ENCODE results near the gene SRP9. TPM values are rescaled to one million over a fixed set of nuclear protein-coding genes. Genes with fewer than 3 reads are reported as not detected.
A peak's percentile ranks its signal among the peaks of the same experiment; 100 is the strongest.
"Not testable (repeated sequence)": the region's sequence is repeated elsewhere in the genome, so short reads cannot be mapped to it uniquely, and the experiment has no call there.

The SRP9 gene
- polyA plus RNA-seq, 1 donor from 2014 or later = 240 TPM

- H3K4me3 Mint-ChIP-seq = no peak overlapping the region
- peaks cover 13 to 30% (median 21%) of the 10 kb centered on the region in 3 donors for H3K4me1 Mint-ChIP-seq
- no peak overlapping the region for H3K27ac Mint-ChIP-seq
- H3K9me3 Mint-ChIP-seq = no peaks in the 10 kb centered on the region
- H3K27me3 Mint-ChIP-seq = no peaks in the 10 kb centered on the region
- H3K36me3 Mint-ChIP-seq = peaks cover 7% of the 10 kb centered on the region
Observed at GRCh38 chr1:225778337-225778669, 677 bp downstream of the SRP9 start.

- not testable (repeated sequence) for H3K36me3 Mint-ChIP-seq, H3K9me3 Mint-ChIP-seq, H3K27ac Mint-ChIP-seq, H3K27me3 Mint-ChIP-seq, H3K4me3 Mint-ChIP-seq
- peaks cover 19 to 34% (median 21%) of the 10 kb centered on the region in 3 donors for H3K4me1 Mint-ChIP-seq
Observed at GRCh38 chr1:225779165-225779564, 1.5 kb downstream of the SRP9 start.

GRCh38 chr1:225780134-225780533 is 2.5 kb downstream of the SRP9 start:
- H3K4me3 Mint-ChIP-seq = peak overlapping the region in 1 of 4 donors; percentile 52
- H3K27ac Mint-ChIP-seq = peak overlapping the region in 2 of 3 donors; percentile 32 to 53
- no peaks in the 10 kb centered on the region for H3K9me3 Mint-ChIP-seq
- peaks cover 19 to 34% (median 21%) of the 10 kb centered on the region in 3 donors for H3K4me1 Mint-ChIP-seq
- no peaks in the 10 kb centered on the region for H3K27me3 Mint-ChIP-seq
- H3K36me3 Mint-ChIP-seq = peaks cover 7% of the 10 kb centered on the region

GRCh38 chr1:225780630-225781029 is 3.0 kb downstream of the SRP9 start:
- no peaks in the 10 kb centered on the region for H3K9me3 Mint-ChIP-seq
- H3K36me3 Mint-ChIP-seq = peaks cover 7% of the 10 kb centered on the region
- peaks cover 19 to 34% (median 19%) of the 10 kb centered on the region in 3 donors for H3K4me1 Mint-ChIP-seq
- peak overlapping the region in 2 of 3 donors; percentile 17 to 49 for H3K27ac Mint-ChIP-seq
- H3K27me3 Mint-ChIP-seq = no peaks in the 10 kb centered on the region
- H3K4me3 Mint-ChIP-seq = peak overlapping the region; percentile 13 to 78 (median 73)

- H3K4me3 Mint-ChIP-seq, H3K4me1 Mint-ChIP-seq, H3K27me3 Mint-ChIP-seq, H3K9me3 Mint-ChIP-seq, H3K27ac Mint-ChIP-seq: not testable (repeated sequence)
- H3K36me3 Mint-ChIP-seq = peaks cover 13% of the 10 kb centered on the region
Observed at GRCh38 chr1:225789142-225789541, 11.5 kb downstream of the SRP9 start.

GRCh38 chr1:225794954-225795353 is 17.3 kb downstream of the SRP9 start:
- Mint-ChIP-seq H3K4me3 (no peak overlapping the region), H3K36me3 (peaks cover 21% of the 10 kb centered on the region), H3K27me3 (no peaks in the 10 kb centered on the region), H3K27ac (no peak overlapping the region), H3K9me3 (peaks cover 3 to 5% (median 4%) of the 10 kb centered on the region in 3 donors), H3K4me1 (peaks cover 0 to 2% (median 1%) of the 10 kb centered on the region in 3 donors)

- H3K36me3 Mint-ChIP-seq = peaks cover 17% of the 10 kb centered on the region
- H3K9me3 Mint-ChIP-seq, H3K4me3 Mint-ChIP-seq, H3K4me1 Mint-ChIP-seq, H3K27me3 Mint-ChIP-seq, H3K27ac Mint-ChIP-seq: not testable (repeated sequence)
Observed at GRCh38 chr1:225796097-225796496, 18.5 kb downstream of the SRP9 start.

GRCh38 chr1:225801146-225801545 is 23.5 kb downstream of the SRP9 start:
- H3K27me3 Mint-ChIP-seq, H3K36me3 Mint-ChIP-seq, H3K4me3 Mint-ChIP-seq, H3K4me1 Mint-ChIP-seq, H3K9me3 Mint-ChIP-seq: not testable (repeated sequence)
- peak overlapping the region in 1 of 3 donors; percentile 67 for H3K27ac Mint-ChIP-seq

- Mint-ChIP-seq H3K9me3 (no peaks in the 10 kb centered on the region), H3K4me3 (no peak overlapping the region), H3K27me3 (no peaks in the 10 kb centered on the region), H3K4me1 (peaks cover 0 to 8% (median 7%) of the 10 kb centered on the region in 3 donors), H3K27ac (no peak overlapping the region), H3K36me3 (no peaks in the 10 kb centered on the region)
Observed at GRCh38 chr1:225806249-225806648, 28.6 kb downstream of the SRP9 start.

GRCh38 chr1:225806736-225807135 is 29.1 kb downstream of the SRP9 start:
- not testable (repeated sequence) for H3K4me3 Mint-ChIP-seq, H3K4me1 Mint-ChIP-seq

GRCh38 chr1:225808136-225808535 is 30.5 kb downstream of the SRP9 start:
- no peaks in the 10 kb centered on the region for H3K27me3 Mint-ChIP-seq
- H3K9me3 Mint-ChIP-seq = no peaks in the 10 kb centered on the region
- no peaks in the 10 kb centered on the region for H3K36me3 Mint-ChIP-seq
- peaks cover 0 to 8% (median 7%) of the 10 kb centered on the region in 3 donors for H3K4me1 Mint-ChIP-seq
- no peak overlapping the region for H3K27ac Mint-ChIP-seq
- H3K4me3 Mint-ChIP-seq = peak overlapping the region in 2 of 4 donors; percentile 61 to 83

More at GRCh38 chr1:225806736-225807135, 29.1 kb downstream of the SRP9 start:
- H3K27ac Mint-ChIP-seq, H3K36me3 Mint-ChIP-seq, H3K27me3 Mint-ChIP-seq, H3K9me3 Mint-ChIP-seq: not testable (repeated sequence)

GRCh38 chr1:225809842-225810578 is 32.4 kb downstream of the SRP9 start, which contains the start of gene EPHX1:
TSS of gene EPHX1 (plus strand) at chr1:225810124. CDS start at chr1:225828730, 18,606 bp downstream.
- H3K27ac Mint-ChIP-seq = peak within 1 kb of the TSS in 2 of 3 donors; percentile 21 to 43
- H3K4me3 Mint-ChIP-seq = peak within 1 kb of the TSS; percentile 82 to 93 (median 87)
- H3K36me3 Mint-ChIP-seq = no peaks in the 10 kb centered on the region
- H3K27me3 Mint-ChIP-seq = no peaks in the 10 kb centered on the region
- H3K9me3 Mint-ChIP-seq = no peaks in the 10 kb centered on the region
- peaks cover 0 to 8% (median 8%) of the 10 kb centered on the region in 3 donors for H3K4me1 Mint-ChIP-seq

- Mint-ChIP-seq H3K27ac (peak overlapping the region in 1 of 3 donors; percentile 43), H3K4me3 (peak overlapping the region; percentile 77 to 93 (median 87))
- H3K36me3 Mint-ChIP-seq, H3K4me1 Mint-ChIP-seq, H3K9me3 Mint-ChIP-seq, H3K27me3 Mint-ChIP-seq: not testable (repeated sequence)
Observed at GRCh38 chr1:225810579-225811538, 33.2 kb downstream of the SRP9 start.

- Mint-ChIP-seq H3K27ac (peak overlapping the region in 1 of 3 donors; percentile 23), H3K4me1 (peaks cover 0 to 8% (median 6%) of the 10 kb centered on the region in 3 donors), H3K4me3 (peak overlapping the region in 2 of 4 donors; percentile 17 to 28), H3K36me3 (no peaks in the 10 kb centered on the region), H3K27me3 (no peaks in the 10 kb centered on the region), H3K9me3 (no peaks in the 10 kb centered on the region)
Observed at GRCh38 chr1:225811622-225812487, 34.2 kb downstream of the SRP9 start.

All from IgD-negative memory B cell (primary cell).